ENCODE results near the gene CTNNA3.

Gene CTNNA3

GRCh38 chr10:67308912-67309311 is 387.1 kb downstream of the CTNNA3 start:
- no peak for DNase-seq

GRCh38 chr10:67306588-67307205 is 389.3 kb downstream of the CTNNA3 start:
- DNase-seq = no peak

GRCh38 chr10:67302701-67303100 is 393.3 kb downstream of the CTNNA3 start:
- DNase-seq = no peak

GRCh38 chr10:67299761-67300160 is 396.2 kb downstream of the CTNNA3 start:
- no peak for DNase-seq

GRCh38 chr10:67297637-67298181 is 398.3 kb downstream of the CTNNA3 start:
- DNase-seq = no peak

- DNase-seq = no peak
Measured at GRCh38 chr10:67296926-67297325, 399.1 kb downstream of the CTNNA3 start.

- no peak for DNase-seq
Measured at GRCh38 chr10:67288688-67289410, 407.1 kb downstream of the CTNNA3 start.

- DNase-seq = no peak
Measured at GRCh38 chr10:67284589-67284988, 411.4 kb downstream of the CTNNA3 start.

GRCh38 chr10:67282871-67283270 is 413.1 kb downstream of the CTNNA3 start:
- DNase-seq = no peak

GRCh38 chr10:67280405-67280804 is 415.6 kb downstream of the CTNNA3 start:
- no peak for DNase-seq

- DNase-seq = no peak
Measured at GRCh38 chr10:67277402-67277801, 418.6 kb downstream of the CTNNA3 start.

- no peak for DNase-seq
Measured at GRCh38 chr10:67269828-67270227, 426.2 kb downstream of the CTNNA3 start.

GRCh38 chr10:67268146-67268545 is 427.8 kb downstream of the CTNNA3 start:
- DNase-seq = no peak

GRCh38 chr10:67262675-67263074 is 433.3 kb downstream of the CTNNA3 start:
- no peak for DNase-seq

GRCh38 chr10:67261300-67261797 is 434.6 kb downstream of the CTNNA3 start:
- no peak for DNase-seq

GRCh38 chr10:67259319-67259929 is 436.6 kb downstream of the CTNNA3 start:
- DNase-seq = no peak

- no peak for DNase-seq
Measured at GRCh38 chr10:67257427-67258144, 438.4 kb downstream of the CTNNA3 start.

GRCh38 chr10:67257018-67257417 is 439.0 kb downstream of the CTNNA3 start:
- DNase-seq = no peak

- DNase-seq = no peak
Measured at GRCh38 chr10:67250686-67251085, 445.3 kb downstream of the CTNNA3 start.

- no peak for DNase-seq
Measured at GRCh38 chr10:67246066-67246555, 449.9 kb downstream of the CTNNA3 start.

GRCh38 chr10:67242528-67242927 is 453.5 kb downstream of the CTNNA3 start:
- no peak for DNase-seq

- DNase-seq = no peak
Measured at GRCh38 chr10:67241451-67241850, 454.5 kb downstream of the CTNNA3 start.
